HG03159 (cell line): ENCODE data around the gene SLC26A3.
A peak's percentile ranks its signal among the peaks of the same experiment; 100 is the strongest.

Experiments used
- ATAC-seq: cut with Tn5 transposase; IDR thresholded peaks from one replicate; pipeline ENCODE4 v1.9.1; 2021; ENCODE audit warnings: mild to moderate bottlenecking, moderate library complexity; ENCODE audit not compliant: unreplicated experiment

Gene SLC26A3

DNA sequence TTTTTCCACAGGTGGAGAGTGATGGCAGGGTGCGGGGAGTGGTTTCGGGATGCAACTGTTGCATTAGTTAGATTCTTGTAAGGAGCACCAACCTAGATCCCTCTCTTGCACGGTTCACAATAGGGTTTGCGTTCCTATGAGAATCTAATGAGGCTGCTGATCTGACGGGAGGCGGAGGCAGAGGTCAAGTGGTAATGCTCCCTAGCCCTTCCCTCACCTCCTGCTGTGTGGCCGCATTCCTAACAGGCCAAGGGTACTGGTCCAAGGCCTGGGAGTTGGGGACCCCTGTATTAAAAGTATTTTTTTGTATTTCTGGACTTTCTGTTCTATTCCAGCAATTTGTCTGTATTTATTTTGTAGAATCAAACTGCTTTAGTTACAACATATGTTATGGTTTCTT lies 51.9 kb downstream of the SLC26A3 start:
- ATAC-seq = no peak

DNA sequence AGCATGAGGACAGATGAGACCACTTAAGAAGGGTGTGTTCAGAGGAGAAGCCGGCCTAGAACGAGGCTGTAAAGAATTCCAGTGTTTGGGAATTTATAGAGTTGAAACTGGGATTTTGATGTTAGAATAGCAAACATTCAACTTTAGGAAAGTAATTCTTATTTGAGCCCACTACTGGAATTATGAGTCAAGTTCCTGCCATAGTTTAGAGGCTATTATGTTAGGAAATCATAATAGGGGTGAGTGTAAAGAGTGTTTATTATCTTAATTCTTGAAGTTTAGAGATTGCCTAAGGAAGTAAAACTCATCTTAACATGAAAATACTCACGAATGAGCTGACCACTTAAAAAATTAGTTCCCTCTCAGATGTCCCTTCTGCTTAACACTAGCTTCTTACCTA lies 57.0 kb downstream of the SLC26A3 start:
- ATAC-seq = no peak

DNA sequence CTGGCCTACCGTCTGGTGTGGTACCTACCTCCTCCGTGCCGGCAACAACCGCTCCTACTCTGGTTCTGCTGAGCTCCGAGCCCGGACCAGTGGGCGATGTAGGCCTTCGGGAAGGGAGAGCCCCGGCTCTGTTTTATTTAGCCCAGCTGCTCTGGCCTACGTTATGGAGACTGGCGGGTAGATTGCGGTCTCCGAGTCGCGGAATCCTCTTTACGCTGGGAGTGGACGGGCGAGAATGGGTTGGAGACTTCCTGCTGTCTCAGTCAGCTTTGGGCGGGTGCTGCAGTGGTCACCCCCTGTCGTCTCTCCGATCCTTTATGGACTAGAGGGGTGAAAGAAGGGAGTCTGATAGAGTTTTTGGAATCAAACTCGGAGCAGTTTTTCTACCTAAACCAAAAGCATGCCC lies 58.7 kb downstream of the SLC26A3 start:
- ATAC-seq = peak; percentile 38

DNA sequence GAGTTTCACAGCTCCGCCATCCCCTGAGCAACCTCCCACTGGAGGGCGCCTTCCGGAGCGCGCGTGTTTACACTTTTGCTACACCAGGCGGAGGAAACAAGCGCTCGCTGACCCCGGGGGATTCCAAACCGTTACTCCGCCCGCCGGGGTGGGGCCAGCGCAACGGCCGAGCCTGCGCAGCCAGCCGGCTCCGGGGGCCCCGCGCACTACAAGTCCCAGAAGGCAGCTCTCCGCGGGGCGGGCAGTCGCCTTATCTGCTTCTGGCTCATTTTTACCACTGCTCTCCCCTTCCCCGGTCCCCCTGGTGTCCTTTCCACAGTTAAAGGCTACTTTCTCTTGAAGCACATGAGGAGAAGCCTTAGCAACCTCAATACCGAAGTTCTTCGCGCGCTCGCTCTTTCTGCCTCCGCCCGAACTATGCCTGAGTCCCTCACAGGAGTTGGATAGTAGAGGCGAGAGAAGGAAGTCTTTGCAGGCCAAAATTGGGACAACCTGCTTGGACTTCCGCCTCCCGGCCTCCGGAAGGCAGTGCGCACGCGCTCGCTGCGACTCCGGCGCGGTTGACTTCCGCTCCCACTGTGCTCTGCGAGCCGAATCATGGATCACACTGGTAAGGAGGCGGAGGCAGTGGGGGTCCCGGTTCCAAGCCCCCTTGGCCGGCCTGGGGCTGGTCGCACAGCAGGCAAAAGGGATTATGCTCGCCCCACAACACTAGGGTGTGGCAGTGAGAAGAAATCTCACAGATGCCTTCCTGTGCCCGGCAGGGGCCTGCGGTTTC lies 59.3 kb downstream of the SLC26A3 start, which contains the start of gene CBLL1:
CBLL1 (plus strand) TSS at position 576 of the 778 bp plus-strand sequence; CDS start at position 598, 22 bp downstream.
- ATAC-seq = peak; percentile 89

DNA sequence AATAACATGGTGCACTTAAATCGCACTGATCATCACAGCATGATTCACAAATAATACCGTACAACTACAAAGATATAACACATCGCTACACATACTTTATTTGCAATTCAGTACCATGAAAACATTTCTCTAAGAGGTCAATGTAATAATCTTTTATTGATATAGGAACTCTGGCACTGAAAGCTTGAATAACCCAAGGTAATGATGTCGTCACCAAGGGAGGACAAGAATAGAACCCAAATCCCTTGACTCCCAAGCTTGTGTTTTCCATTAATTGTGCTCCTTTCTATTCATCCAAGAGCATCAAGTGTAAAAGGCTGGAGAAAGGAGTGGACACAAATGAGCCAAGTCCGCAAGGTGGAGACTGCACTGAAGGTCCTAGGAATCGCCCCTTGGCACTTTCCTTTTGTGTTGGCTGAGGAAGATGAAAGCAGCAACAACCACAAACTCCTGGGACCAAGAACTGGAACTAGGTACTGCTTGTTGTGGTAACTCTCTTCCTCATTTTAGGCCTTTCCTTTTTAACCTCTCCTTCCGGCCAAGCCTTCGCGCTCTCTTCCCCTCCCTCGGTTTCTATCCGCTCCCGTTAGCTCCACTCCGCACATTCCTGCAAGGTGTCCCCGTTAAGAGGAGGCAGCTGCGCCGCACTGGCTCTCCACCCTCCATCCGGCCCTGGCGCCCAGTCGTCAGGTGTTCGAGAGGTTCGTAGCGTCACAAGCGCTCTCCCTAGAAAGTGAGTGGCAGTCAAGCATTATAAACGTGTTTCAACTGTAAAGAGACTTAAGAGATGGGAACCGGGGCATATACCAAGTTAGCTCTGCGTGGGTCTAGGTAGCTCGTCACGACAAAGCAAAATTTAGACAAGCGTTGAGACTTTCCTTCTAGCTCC lies 60.1 kb downstream of the SLC26A3 start:
- peak; percentile 44 for ATAC-seq

DNA sequence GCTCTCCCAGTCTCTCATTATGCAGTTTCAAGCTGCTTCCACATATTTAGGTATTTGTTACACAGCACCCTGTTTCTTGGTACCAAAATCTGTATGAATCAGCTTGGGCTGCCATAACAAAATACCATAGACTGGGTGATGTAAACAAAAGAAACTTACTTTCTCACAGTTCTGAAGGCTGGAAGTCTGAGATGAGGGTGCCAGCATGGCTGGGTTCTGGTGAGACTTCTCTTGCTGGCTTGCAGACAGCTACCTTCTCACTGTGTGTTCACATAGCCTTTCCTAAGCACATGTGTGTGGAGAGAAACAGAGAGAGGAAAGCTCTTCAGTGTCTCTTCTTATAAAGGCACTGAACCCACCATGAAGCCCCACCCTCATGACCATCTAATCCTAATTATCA lies 74.7 kb downstream of the SLC26A3 start:
- ATAC-seq = no peak

DNA sequence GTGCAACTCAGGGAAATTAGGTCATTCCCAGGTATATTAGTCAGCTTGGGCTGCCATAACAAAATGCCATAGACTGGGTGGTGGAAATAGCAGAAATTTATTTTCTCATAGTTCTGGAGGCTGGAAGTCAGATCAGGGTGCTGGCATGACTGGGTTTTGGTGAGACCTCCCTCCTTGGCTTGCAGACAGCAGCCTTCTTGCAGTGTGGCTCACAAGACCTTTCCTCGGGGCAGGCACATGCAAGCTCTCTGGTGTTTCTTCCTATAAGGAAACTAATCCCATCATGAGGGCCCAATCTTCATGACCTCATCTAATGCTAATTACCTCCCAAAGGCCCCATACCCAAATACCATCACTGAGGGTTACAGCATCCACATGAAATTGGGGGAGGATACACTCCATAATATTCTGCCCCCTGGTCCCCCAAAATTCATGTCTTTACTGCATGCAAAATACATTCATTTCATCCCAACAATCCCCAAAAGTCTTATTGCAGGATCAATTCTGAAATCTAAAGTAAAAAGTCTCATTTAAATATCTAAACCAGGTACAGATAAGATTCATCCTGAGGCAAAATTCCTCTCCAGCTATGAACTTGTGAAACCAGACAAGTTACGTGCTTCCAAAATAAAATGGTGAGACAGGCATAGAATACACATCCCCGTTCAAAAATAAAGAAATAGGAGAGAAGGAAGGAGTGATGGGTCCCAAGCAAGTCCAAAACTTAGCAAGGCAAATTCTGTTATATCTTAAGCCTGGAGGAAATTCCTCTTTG lies 76.5 kb downstream of the SLC26A3 start:
- ATAC-seq = no peak

DNA sequence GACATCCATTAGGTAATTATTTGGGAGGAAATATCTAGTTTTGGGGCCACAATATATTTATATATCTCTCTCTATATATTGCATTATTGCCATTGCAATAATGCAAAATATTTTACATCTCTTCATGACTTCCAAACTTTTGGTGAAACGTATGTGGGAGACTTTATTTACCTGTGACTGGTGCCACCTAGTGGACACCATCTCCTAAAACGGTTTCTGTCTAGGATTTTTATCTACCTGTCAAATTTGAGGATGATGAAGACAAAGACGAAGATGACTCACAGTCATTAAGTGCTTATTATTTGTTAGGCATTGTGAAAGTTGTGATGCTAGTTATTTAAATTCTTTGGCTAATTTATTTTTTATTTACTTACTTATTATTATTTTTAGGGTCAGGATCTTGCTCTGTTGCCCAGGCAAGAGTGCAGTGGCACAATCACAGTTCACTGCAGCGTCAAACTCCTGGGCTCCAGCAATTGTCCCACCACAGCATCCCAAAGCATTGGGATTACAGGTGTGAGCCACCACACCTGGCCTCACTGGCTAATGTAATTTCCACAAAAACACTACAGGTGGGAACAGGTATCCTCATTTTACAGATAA lies 77.8 kb downstream of the SLC26A3 start:
- no peak for ATAC-seq

DNA sequence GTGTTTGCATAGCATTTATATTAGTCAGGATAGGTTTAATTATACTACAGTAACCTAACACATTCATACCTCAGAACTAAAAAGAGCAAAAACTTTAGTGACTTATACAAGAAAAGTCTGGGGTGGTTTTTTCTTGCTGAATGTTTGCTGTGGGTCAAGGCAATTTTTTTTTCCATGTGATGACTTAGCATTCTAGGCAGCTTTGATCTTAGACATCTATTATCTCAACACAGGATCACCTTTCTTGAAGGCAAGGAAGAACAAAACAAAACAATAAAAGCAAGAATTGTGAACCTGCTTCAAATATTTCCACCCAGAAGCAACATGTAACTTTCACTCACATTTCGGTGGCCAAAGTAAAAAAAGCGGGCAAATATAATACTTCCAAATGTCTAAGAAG lies 79.8 kb downstream of the SLC26A3 start:
- no peak for ATAC-seq

DNA sequence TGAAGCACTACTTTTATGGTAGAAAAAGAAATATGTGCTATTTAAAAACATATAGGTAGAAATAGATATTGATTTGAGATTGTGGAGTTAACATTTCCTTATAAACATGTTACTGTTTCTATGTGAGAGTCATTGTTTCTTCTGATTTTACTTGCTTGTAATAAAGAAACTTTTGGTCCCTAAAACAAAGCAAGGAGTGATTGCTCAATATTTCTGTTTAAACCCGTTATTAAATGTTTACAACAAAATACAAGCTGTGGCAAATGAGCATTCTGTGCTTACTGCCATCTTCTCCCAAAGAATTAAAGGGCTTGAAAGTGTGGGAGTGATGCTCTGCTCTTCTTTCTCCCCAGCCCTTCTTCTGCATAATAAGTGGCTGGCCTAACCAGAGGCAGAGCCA lies 81.7 kb downstream of the SLC26A3 start:
- no peak for ATAC-seq

DNA sequence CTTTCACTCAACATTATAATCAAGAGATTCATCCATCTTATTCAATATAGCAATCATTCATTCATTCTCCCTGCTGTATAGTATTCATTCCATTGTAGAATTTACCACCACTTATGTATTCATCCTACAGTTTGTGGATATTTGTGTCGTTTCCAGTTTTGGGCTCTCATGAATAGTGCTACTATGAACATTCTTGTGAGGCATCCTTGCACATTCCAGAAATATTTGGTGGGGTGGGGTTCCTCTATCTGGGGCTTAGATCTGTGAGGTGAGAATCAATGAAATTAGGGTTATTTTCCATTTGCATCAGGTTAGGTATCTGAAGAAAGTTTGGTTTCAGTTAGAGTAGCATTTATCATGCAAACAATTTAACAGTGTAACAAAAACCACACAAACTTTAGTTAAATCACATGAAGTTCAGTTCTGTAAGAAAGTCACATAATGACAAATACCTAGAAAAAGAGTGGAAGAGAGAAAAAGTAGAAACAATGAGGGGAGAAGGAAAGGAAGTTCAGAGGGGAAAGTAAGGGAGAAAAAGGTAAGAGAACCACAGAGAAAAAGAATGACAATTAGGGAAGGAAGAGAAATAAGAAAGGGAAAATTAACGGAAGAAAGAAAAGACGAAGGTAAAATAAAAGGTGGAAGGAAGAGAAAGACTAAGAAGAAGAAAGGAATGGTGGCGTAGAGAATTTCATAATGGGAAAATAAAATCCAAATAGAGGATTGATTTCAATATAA lies 84.4 kb downstream of the SLC26A3 start:
- ATAC-seq = no peak

DNA sequence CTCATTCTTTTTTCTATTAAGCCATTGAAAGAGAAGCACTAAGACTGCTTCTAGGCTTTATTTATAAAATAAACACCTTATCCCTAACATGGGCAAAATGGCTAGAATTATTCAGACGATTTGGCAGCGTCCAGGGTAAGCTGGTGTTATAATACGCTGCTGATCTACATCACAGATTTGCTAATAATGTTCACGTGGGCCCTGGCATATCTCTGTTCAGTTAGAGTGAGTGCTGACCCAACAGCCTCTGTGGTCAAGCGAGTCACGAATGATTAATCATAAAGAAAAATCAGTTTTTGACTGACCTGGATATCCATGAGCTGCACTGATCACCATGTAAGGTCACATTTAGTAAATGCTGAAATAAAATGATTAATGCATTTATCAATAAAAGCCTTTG lies 87.5 kb downstream of the SLC26A3 start:
- ATAC-seq = no peak
